Fibroblast of peridontal ligament (primary cell): ENCODE results near the gene EPM2AIP1.
"Not testable (repeated sequence)": the region's sequence is repeated elsewhere in the genome, so short reads cannot be mapped to it uniquely, and the experiment has no call there.

Source experiments
- DNase-seq: peaks from one replicate; pipeline ENCODE4 v3.0.0-alpha.2; 2010; ENCODE audit errors: extremely low read depth

EPM2AIP1 gene

GRCh38 chr3:36954452-36955134 is 38.3 kb downstream of the EPM2AIP1 start:
- DNase-seq, result no peak

- not testable (repeated sequence) for DNase-seq
These were observed 45.1 kb downstream of the EPM2AIP1 start for GRCh38 chr3:36947814-36948213.

GRCh38 chr3:36945333-36945980 is 47.5 kb downstream of the EPM2AIP1 start:
- DNase-seq, result no peak

GRCh38 chr3:36944641-36945270 is 48.2 kb downstream of the EPM2AIP1 start, which contains the start of gene TRANK1:
Gene TRANK1, minus strand, starts transcription at chr3:36945054. Its CDS starts 245 bp downstream, at chr3:36944809.
- peak; percentile 61 for DNase-seq

GRCh38 chr3:36944012-36944640 is 48.8 kb downstream of the EPM2AIP1 start:
- peak; percentile 58 for DNase-seq

- no peak for DNase-seq
These were observed 49.3 kb downstream of the EPM2AIP1 start for GRCh38 chr3:36943601-36944000.

- DNase-seq, result no peak
These were observed 50.2 kb downstream of the EPM2AIP1 start for GRCh38 chr3:36942638-36943248.

GRCh38 chr3:36941658-36942057 is 51.3 kb downstream of the EPM2AIP1 start:
- peak; percentile 32 for DNase-seq

- DNase-seq, result no peak
These were observed 51.8 kb downstream of the EPM2AIP1 start for GRCh38 chr3:36941162-36941561.

- peak; percentile 47 for DNase-seq
These were observed 55.4 kb downstream of the EPM2AIP1 start for GRCh38 chr3:36937492-36937891.
